Osteocyte (in vitro differentiated cells): ENCODE results near the gene KRTAP12-3. TPM values are rescaled to one million over a fixed set of nuclear protein-coding genes. Genes with fewer than 3 reads are reported as not detected.

ENCODE experiments used
- DNase-seq: peaks from one replicate; pipeline ENCODE4 v3.0.0; 2021; ENCODE audit warnings: mixed read lengths; ENCODE audit not compliant: unreplicated experiment; ENCODE audit errors: extremely low spot score
- H3K27ac Mint-ChIP-seq: one replicate; pipeline ENCODE4 v1.8.0; 2021; ENCODE audit warnings: mild to moderate bottlenecking, mixed read lengths; ENCODE audit not compliant: unreplicated experiment
- H3K27me3 Mint-ChIP-seq: one replicate; pipeline ENCODE4 v1.8.0; 2021; ENCODE audit warnings: mixed read lengths; ENCODE audit not compliant: unreplicated experiment
- H3K36me3 Mint-ChIP-seq: one replicate; pipeline ENCODE4 v1.8.0; 2021; ENCODE audit warnings: mixed read lengths; ENCODE audit not compliant: unreplicated experiment
- H3K4me1 Mint-ChIP-seq: one replicate; pipeline ENCODE4 v1.8.0; 2021; ENCODE audit warnings: mixed read lengths; ENCODE audit not compliant: unreplicated experiment
- H3K4me3 Mint-ChIP-seq: one replicate; pipeline ENCODE4 v1.8.0; 2021; ENCODE audit warnings: mild to moderate bottlenecking, moderate library complexity, mixed read lengths; ENCODE audit not compliant: unreplicated experiment
- H3K9me3 Mint-ChIP-seq: one replicate; pipeline ENCODE4 v1.8.0; 2021; ENCODE audit warnings: mixed read lengths; ENCODE audit not compliant: unreplicated experiment
- CTCF ChIP-seq: fragments of 200-600 bp; sonication (generic); IDR thresholded peaks from 2 replicates; pipeline ENCODE4 v1.5.0; 2021; ENCODE audit warnings: antibody characterized with exemption, mild to moderate bottlenecking, moderate library complexity
- total RNA-seq: library from RNA; stranded (reverse); gene quantifications from 2 replicates; pipeline ENCODE4 v1.2.1, GENCODE V29; 2021

Gene KRTAP12-3
- total RNA-seq, 1 donor from 2014 or later = not detected

DNA sequence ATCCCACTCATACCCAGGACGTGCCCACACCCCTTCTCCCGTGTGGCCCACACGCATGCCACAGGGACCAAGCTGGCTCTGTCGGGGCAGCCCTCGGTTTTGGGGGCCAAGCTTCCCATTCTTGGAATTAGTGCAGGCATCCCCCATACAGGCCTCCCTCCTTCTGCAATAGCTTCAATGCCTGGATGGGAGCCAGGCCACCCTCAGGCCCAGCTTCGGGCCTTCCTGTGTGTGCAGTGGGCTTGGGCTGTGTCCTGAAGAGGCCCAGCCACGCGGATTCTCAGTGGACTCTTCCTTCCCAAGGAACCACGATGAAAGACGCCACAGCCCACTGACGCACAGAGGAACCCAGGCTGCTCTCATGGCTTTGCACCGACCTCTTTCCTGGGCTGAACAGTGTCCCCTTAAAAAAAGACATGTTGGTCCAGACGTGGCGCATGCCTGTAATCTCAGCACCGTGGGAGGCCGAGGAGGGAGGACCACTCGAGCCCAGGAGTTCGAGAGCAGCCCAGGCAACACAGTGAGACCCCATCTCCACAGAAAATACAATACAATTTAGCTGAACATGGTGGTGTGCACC lies 8.1 kb upstream of the KRTAP12-3 start:
- H3K27me3 Mint-ChIP-seq = peaks cover 6% of the 10 kb centered on the region
- H3K4me1 Mint-ChIP-seq = no peaks in the 10 kb centered on the region
- H3K36me3 Mint-ChIP-seq = no peaks in the 10 kb centered on the region
- H3K27ac Mint-ChIP-seq = no peak overlapping the region
- H3K4me3 Mint-ChIP-seq = no peak overlapping the region
- peak; percentile 77 for DNase-seq
- peaks cover 6% of the 10 kb centered on the region for H3K9me3 Mint-ChIP-seq
- no peak for TF ChIP-seq CTCF

- Mint-ChIP-seq H3K27me3 (peaks cover 6% of the 10 kb centered on the region), H3K27ac (no peak overlapping the region), H3K4me3 (no peak overlapping the region), H3K4me1 (no peaks in the 10 kb centered on the region), H3K9me3 (no peaks in the 10 kb centered on the region), H3K36me3 (no peaks in the 10 kb centered on the region)
- peak; percentile 64 for DNase-seq
- no peak for TF ChIP-seq CTCF
Measured at GRCh38 chr21:44650265-44650972, 7.3 kb upstream of the KRTAP12-3 start.

GRCh38 chr21:44650973-44651675 lies 6.6 kb upstream of the KRTAP12-3 start:
- Mint-ChIP-seq H3K36me3 (no peaks in the 10 kb centered on the region), H3K4me3 (no peak overlapping the region), H3K27me3 (peaks cover 6% of the 10 kb centered on the region), H3K9me3 (peaks cover 4% of the 10 kb centered on the region), H3K27ac (no peak overlapping the region), H3K4me1 (no peaks in the 10 kb centered on the region)
- DNase-seq = peak; percentile 56
- no peak for TF ChIP-seq CTCF

DNA sequence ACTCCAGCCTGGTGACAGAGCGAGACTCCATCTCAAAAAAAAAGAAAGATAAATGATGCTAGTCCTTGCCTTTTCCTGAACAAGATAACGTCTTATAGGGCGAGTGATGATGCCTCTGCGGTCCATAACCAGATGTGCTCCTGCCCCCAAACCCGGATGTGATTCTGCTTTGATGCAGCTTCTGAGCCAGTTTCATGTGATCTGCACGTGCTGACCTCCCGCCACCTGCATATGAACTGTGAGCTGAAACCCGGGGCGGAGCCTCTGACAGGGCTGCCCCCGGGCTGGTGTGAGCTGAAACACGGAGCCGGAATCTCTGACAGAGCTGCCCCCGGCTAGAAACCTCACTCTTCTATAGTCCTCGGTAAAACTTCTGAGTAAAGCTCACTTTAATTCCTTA lies 4.6 kb upstream of the KRTAP12-3 start:
- no peak overlapping the region for H3K4me3 Mint-ChIP-seq
- no peak for TF ChIP-seq CTCF
- no peaks in the 10 kb centered on the region for H3K27me3 Mint-ChIP-seq
- DNase-seq = peak; percentile 75
- peaks cover 11% of the 10 kb centered on the region for H3K9me3 Mint-ChIP-seq
- no peak overlapping the region for H3K27ac Mint-ChIP-seq
- no peaks in the 10 kb centered on the region for H3K36me3 Mint-ChIP-seq
- no peaks in the 10 kb centered on the region for H3K4me1 Mint-ChIP-seq
